AML-193 (cell line): ENCODE results near the gene PKP4.
"Not testable (repeated sequence)": the region's sequence is repeated elsewhere in the genome, so short reads cannot be mapped to it uniquely, and the experiment has no call there.

ENCODE experiments used
- DNase-seq, 2 experiments: peaks; one replicate each; lab custom pipeline; 2025; lab: John Stamatoyannopoulos, UW

PKP4 gene

GRCh38 chr2:158473300-158473699, 16.5 kb downstream of the PKP4 start:
- DNase-seq: not testable (repeated sequence)

- no peak for DNase-seq
Observed at GRCh38 chr2:158473719-158474392, 17.1 kb downstream of the PKP4 start.

- DNase-seq: not testable (repeated sequence)
Observed at GRCh38 chr2:158474526-158475011, 17.8 kb downstream of the PKP4 start.

GRCh38 chr2:158477202-158477601, 20.4 kb downstream of the PKP4 start:
- no peak for DNase-seq

GRCh38 chr2:158478237-158478636, 21.5 kb downstream of the PKP4 start:
- DNase-seq: no peak

GRCh38 chr2:158478816-158479215, 22.1 kb downstream of the PKP4 start:
- DNase-seq: no peak

GRCh38 chr2:158481116-158481515, 24.4 kb downstream of the PKP4 start:
- DNase-seq: no peak

- DNase-seq: no peak
Observed at GRCh38 chr2:158482594-158482993, 25.8 kb downstream of the PKP4 start.

- DNase-seq: no peak
Observed at GRCh38 chr2:158484892-158485556, 28.3 kb downstream of the PKP4 start.

- no peak for DNase-seq
Observed at GRCh38 chr2:158486150-158486969, 29.6 kb downstream of the PKP4 start.

GRCh38 chr2:158486970-158487325, 30.2 kb downstream of the PKP4 start:
- DNase-seq: no peak

GRCh38 chr2:158487419-158487818, 30.7 kb downstream of the PKP4 start:
- no peak for DNase-seq

GRCh38 chr2:158488442-158489216, 31.9 kb downstream of the PKP4 start:
- DNase-seq: no peak

- DNase-seq: no peak
Observed at GRCh38 chr2:158489366-158490112, 32.8 kb downstream of the PKP4 start.

- no peak for DNase-seq
Observed at GRCh38 chr2:158491072-158491471, 34.3 kb downstream of the PKP4 start.

GRCh38 chr2:158493458-158493857, 36.7 kb downstream of the PKP4 start:
- DNase-seq: no peak

GRCh38 chr2:158495175-158495574, 38.4 kb downstream of the PKP4 start:
- no peak for DNase-seq

- no peak for DNase-seq
Observed at GRCh38 chr2:158496986-158497385, 40.2 kb downstream of the PKP4 start.

- no peak for DNase-seq
Observed at GRCh38 chr2:158497486-158497885, 40.7 kb downstream of the PKP4 start.

- no peak for DNase-seq
Observed at GRCh38 chr2:158498043-158498748, 41.4 kb downstream of the PKP4 start.

GRCh38 chr2:158498749-158499136, 42.0 kb downstream of the PKP4 start:
- DNase-seq: no peak
